ENCODE measurements around the gene PVR. TPM values are rescaled to one million over a fixed set of nuclear protein-coding genes. Genes with fewer than 3 reads are reported as not detected.

Gene PVR
- total and polyA plus RNA-seq, 12 donors: 28.7 to 57.8 (median 45.0) TPM

GRCh38 chr19:44710483-44710882 lies 66.8 kb downstream of the PVR start:
- DNase-seq: no peak

GRCh38 chr19:44712864-44713515 lies 69.3 kb downstream of the PVR start:
- Histone ChIP-seq H3K4me1 (replicated peaks in 1 of 2) (peaks cover 4 to 13% of the 10 kb centered on the region in 2 donors), H3K9me3 (replicated peaks in 1 of 3) (no peaks in the 10 kb centered on the region), H3K27me3 (no peaks in the 10 kb centered on the region), H3K4me3 (no peak overlapping the region), H3K27ac (no peak overlapping the region), H3K36me3 (replicated peaks in 1 of 2) (no peaks in the 10 kb centered on the region)
- no peak for DNase-seq
- TF ChIP-seq POLR2A (IDR thresholded peaks at IDR 0.05) (no peak), CTCF (IDR thresholded peaks at IDR 0.05) (no peak)
- intact Hi-C loops (cut with DNase I): no loop called here
- WGBS, 4 donors: 52 to 61% (median 59%) methylated on average over 4 of the region's 4 CpGs

More at GRCh38 chr19:44710483-44710882, 66.8 kb downstream of the PVR start:
- no peaks in the 10 kb centered on the region for H3K27me3 ChIP-seq
- intact Hi-C loops (cut with DNase I): no loop called here
- 61 to 81% (median 77%) methylated on average over 10 to 14 of the region's 14 CpGs for WGBS, 4 donors
- H3K9me3 ChIP-seq (replicated peaks in 1 of 3): no peaks in the 10 kb centered on the region
- no peaks in the 10 kb centered on the region for H3K36me3 ChIP-seq (replicated peaks in 1 of 2)
- H3K27ac ChIP-seq: peak overlapping the region in 2 of 5 donors; percentile 21 to 40
- H3K4me1 ChIP-seq (replicated peaks in 1 of 2): peaks cover 0 to 8% of the 10 kb centered on the region in 2 donors
- no peak overlapping the region for H3K4me3 ChIP-seq
- TF ChIP-seq CTCF (IDR thresholded peaks at IDR 0.05) (no peak), POLR2A (IDR thresholded peaks at IDR 0.05) (no peak)

MicroRNAs within 50 kb of the gene (microRNA counts, 767-probe panel; counts per million panel counts)
- 0 to 3,144 counts per million in 2 donors for microRNA hsa-miR-4531

Small RNA genes within 50 kb of the gene (microRNA-seq; reads per million reads assigned to microRNA genes)
- 0 reads per million in 3 donors for gene MIR4531

Other genes with a start within 250 kb of the PVR start
- gene ZNF285, start 242.3 kb upstream of the PVR start, total RNA-seq: 1 to 10 TPM; 1.6 to 9.4 (median 4.4) TPM
- 1 to 10 TPM; 2.5 to 4.9 (median 3.0) TPM for gene ZNF285, start 242.3 kb upstream of the PVR start, polyA plus RNA-seq
- gene ZNF229, start 195.4 kb upstream of the PVR start, total RNA-seq: 10 to 100 TPM in 3 of 9 donors, 1 to 10 TPM in 6; 5.0 to 18.5 (median 9.0) TPM
- 1 to 10 TPM; 2.3 to 8.4 (median 3.0) TPM for gene ZNF229, start 195.4 kb upstream of the PVR start, polyA plus RNA-seq
- gene ZNF180, start 143.4 kb upstream of the PVR start, total RNA-seq: 10 to 100 TPM in 6 of 9 donors, 1 to 10 TPM in 3; 5.5 to 25.9 (median 12.1) TPM
- 1 to 10 TPM; 4.7 to 8.1 (median 6.8) TPM for gene ZNF180, start 143.4 kb upstream of the PVR start, polyA plus RNA-seq
- under 1 TPM in 2 of 9 donors, not detected in 7; 0.20 to 0.50 TPM for gene CEACAM20, start 114.2 kb upstream of the PVR start, total RNA-seq
- under 1 TPM in 1 of 3 donors, not detected in 2; 0.07 TPM for gene CEACAM20, start 114.2 kb upstream of the PVR start, polyA plus RNA-seq
- gene IGSF23, start 30.3 kb upstream of the PVR start, total RNA-seq: not detected
- not detected for gene IGSF23, start 30.3 kb upstream of the PVR start, polyA plus RNA-seq
- 10 to 100 TPM in 1 of 9 donors, 1 to 10 TPM in 8; 1.6 to 11.0 (median 3.1) TPM for gene CEACAM19, start 27.6 kb downstream of the PVR start, total RNA-seq
- gene CEACAM19, start 27.6 kb downstream of the PVR start, polyA plus RNA-seq: 10 to 100 TPM in 2 of 3 donors, 1 to 10 TPM in 1; 2.2 to 38.2 (median 26.4) TPM
- under 1 TPM in 3 of 9 donors, not detected in 6; 0.27 to 0.69 (median 0.30) TPM for gene CEACAM16, start 55.2 kb downstream of the PVR start, total RNA-seq
- 1 to 10 TPM in 1 of 3 donors, under 1 TPM in 1, not detected in 1; 0.57 to 1.4 TPM for gene CEACAM16, start 55.2 kb downstream of the PVR start, polyA plus RNA-seq
- 10 to 100 TPM in 8 of 9 donors, under 1 TPM in 1; 1.00 to 85.1 (median 47.6) TPM for gene BCL3, start 104.8 kb downstream of the PVR start, total RNA-seq
- gene BCL3, start 104.8 kb downstream of the PVR start, polyA plus RNA-seq: 100 to 1,000 TPM in 1 of 3 donors, 10 to 100 TPM in 2; 10.2 to 120 (median 45.9) TPM
- under 1 TPM in 1 of 9 donors, not detected in 8; 0.14 TPM for gene CBLC, start 134.0 kb downstream of the PVR start, total RNA-seq
- under 1 TPM in 1 of 3 donors, not detected in 2; 0.13 TPM for gene CBLC, start 134.0 kb downstream of the PVR start, polyA plus RNA-seq
- gene BCAM, start 165.2 kb downstream of the PVR start, total RNA-seq: 10 to 100 TPM in 8 of 9 donors, 1 to 10 TPM in 1; 7.5 to 81.1 (median 43.4) TPM
- 10 to 100 TPM in 2 of 3 donors, 1 to 10 TPM in 1; 5.1 to 68.4 (median 55.1) TPM for gene BCAM, start 165.2 kb downstream of the PVR start, polyA plus RNA-seq
- gene NECTIN2, start 202.4 kb downstream of the PVR start, total RNA-seq: 100 to 1,000 TPM in 8 of 9 donors, 10 to 100 TPM in 1; 97.7 to 243 (median 131) TPM
- gene NECTIN2, start 202.4 kb downstream of the PVR start, polyA plus RNA-seq: 100 to 1,000 TPM in 2 of 3 donors, 10 to 100 TPM in 1; 82.7 to 139 (median 124) TPM
- 100 to 1,000 TPM in 3 of 9 donors, 10 to 100 TPM in 6; 53.1 to 248 (median 68.5) TPM for gene TOMM40, start 247.3 kb downstream of the PVR start, total RNA-seq
- gene TOMM40, start 247.3 kb downstream of the PVR start, polyA plus RNA-seq: 100 to 1,000 TPM in 1 of 3 donors, 10 to 100 TPM in 2; 63.2 to 112 (median 70.5) TPM

Data from adrenal gland (tissue), 12 donors.